NCI-H2227 (cell line): ENCODE results near the gene RAB4B.

Source experiments
- DNase-seq: peaks from one replicate; lab custom pipeline; 2025; ENCODE audit not compliant: unreplicated experiment; lab: John Stamatoyannopoulos, UW

The RAB4B gene

DNA sequence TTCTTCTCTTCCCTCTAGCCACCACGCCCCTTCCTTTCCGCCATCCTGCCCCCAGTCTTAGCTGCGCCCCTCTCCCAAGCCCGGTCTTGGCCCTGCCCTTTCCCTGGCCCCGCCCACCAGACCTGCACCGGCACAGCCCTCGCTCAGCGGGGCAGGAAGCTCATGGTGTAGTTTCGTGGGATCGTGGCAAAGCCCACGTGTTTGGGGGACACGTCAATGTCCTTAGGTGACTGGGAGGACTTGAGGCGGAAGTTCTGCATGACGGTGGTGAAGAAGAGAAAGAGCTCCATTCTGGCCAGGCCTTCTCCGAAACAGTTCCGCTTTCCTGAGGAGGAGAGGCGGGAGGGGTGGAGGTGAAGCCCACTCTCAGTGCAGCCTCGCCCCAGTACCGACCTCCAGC is 65.6 kb downstream of the RAB4B start:
- peak; percentile 58 for DNase-seq
